ENCODE results near the gene SUPT4H1. TPM values are rescaled to one million over a fixed set of nuclear protein-coding genes. Genes with fewer than 3 reads are reported as not detected.

SUPT4H1 gene
- total RNA-seq, 1 experiment from 2014 or later, result 53.8 TPM

DNA sequence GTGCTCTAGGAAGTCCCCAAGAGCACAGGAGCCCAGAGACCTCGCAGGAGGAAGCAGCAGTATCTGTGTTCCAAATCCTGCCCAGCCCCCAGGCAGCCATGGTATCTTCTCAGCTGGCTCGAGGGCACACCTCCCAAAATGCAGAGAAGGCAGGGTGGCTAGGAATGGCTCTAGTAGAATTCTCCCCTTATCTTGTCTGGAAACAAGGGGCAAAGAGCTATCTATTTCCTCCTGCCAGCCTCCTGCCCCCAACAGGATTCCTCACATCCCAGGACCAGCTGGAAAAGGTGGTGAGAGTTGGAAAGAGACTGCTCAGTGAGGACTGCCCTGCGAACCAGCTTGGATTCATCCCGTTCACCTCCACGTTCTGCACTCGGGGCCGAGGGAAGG lies 14.8 kb downstream of the SUPT4H1 start:
- in situ Hi-C loops (cut with HindIII; ENCODE audit: low pct_unique_long_range_greater_than_20kb, low sequenced_read_pairs), result no loop called here
- no peak for ATAC-seq
- CTCF ChIA-PET, result no interaction called here

GRCh38 chr17:58336456-58337209 lies 15.4 kb downstream of the SUPT4H1 start:
- DNase-seq (ENCODE audit: low read depth, low spot score) (no peak), ATAC-seq (no peak)
- H3K4me1 ChIP-seq (ENCODE audit: control insufficient read depth, insufficient read depth, low read length), result no peaks in the 10 kb centered on the region; the same call in 1 of the 2 replicates
- no peak overlapping the region for H3K27ac ChIP-seq (ENCODE audit: low read length)
- BruUV-seq (replicated peaks), result no TSS peak
- H3K27me3 ChIP-seq (ENCODE audit: control insufficient read depth, insufficient read depth, low read length), result no peaks in the 10 kb centered on the region
- H3K36me3 ChIP-seq (ENCODE audit: control insufficient read depth, insufficient read depth, low read length), result no peaks in the 10 kb centered on the region
- TF ChIP-seq CTCF (IDR thresholded peaks at IDR 0.05), result no peak
- no peak for TF ChIP-seq SIN3A (IDR thresholded peaks at IDR 0.05; ENCODE audit: borderline replicate concordance, insufficient read depth, low read depth, low read length)
- TF ChIP-seq, protein P1, sequence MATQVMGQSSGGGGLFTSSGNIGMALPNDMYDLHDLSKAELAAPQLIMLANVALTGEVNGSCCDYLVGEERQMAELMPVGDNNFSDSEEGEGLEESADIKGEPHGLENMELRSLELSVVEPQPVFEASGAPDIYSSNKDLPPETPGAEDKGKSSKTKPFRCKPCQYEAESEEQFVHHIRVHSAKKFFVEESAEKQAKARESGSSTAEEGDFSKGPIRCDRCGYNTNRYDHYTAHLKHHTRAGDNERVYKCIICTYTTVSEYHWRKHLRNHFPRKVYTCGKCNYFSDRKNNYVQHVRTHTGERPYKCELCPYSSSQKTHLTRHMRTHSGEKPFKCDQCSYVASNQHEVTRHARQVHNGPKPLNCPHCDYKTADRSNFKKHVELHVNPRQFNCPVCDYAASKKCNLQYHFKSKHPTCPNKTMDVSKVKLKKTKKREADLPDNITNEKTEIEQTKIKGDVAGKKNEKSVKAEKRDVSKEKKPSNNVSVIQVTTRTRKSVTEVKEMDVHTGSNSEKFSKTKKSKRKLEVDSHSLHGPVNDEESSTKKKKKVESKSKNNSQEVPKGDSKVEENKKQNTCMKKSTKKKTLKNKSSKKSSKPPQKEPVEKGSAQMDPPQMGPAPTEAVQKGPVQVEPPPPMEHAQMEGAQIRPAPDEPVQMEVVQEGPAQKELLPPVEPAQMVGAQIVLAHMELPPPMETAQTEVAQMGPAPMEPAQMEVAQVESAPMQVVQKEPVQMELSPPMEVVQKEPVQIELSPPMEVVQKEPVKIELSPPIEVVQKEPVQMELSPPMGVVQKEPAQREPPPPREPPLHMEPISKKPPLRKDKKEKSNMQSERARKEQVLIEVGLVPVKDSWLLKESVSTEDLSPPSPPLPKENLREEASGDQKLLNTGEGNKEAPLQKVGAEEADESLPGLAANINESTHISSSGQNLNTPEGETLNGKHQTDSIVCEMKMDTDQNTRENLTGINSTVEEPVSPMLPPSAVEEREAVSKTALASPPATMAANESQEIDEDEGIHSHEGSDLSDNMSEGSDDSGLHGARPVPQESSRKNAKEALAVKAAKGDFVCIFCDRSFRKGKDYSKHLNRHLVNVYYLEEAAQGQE (IDR thresholded peaks at IDR 0.05; ENCODE audit: insufficient read depth in 1 of 2, low read depth in 2 of 2, low read length in 1 of 2), result no peak
- TF ChIP-seq POLR2AphosphoS5 (IDR thresholded peaks at IDR 0.05; ENCODE audit: low read depth, low read length), result no peak
- no peak for TF ChIP-seq TCF7L2 (IDR thresholded peaks at IDR 0.05; ENCODE audit: low read depth, low read length)
- intact Hi-C loops (cut with micrococcal nuclease; ENCODE audit: unreplicated experiment) (no loop called here), in situ Hi-C loops (cut with HindIII; ENCODE audit: low pct_unique_long_range_greater_than_20kb, low sequenced_read_pairs) (no loop called here)
- ChIA-PET POLR2A (no interaction called here), CTCF (interaction anchor here (1.1 kb wide), 1 partner anchor 19 kb away, joined by 3 read pairs; no protein-coding TSS in a partner anchor)
- no peaks in the 10 kb centered on the region for H3K9me3 ChIP-seq (ENCODE audit: control insufficient read depth, insufficient read depth, low read depth, low read length)
- H3K4me3 ChIP-seq (ENCODE audit: low read depth in 2 of 2, low read length in 2 of 2), result no peak overlapping the region

More for the DNA sequence above, 14.8 kb downstream of the SUPT4H1 start:
- Histone ChIP-seq H3K36me3 (ENCODE audit: control insufficient read depth, insufficient read depth, low read length) (no peaks in the 10 kb centered on the region), H3K9me3 (ENCODE audit: control insufficient read depth, insufficient read depth, low read depth, low read length) (no peaks in the 10 kb centered on the region), H3K27ac (ENCODE audit: low read length) (no peak overlapping the region), H3K27me3 (ENCODE audit: control insufficient read depth, insufficient read depth, low read length) (no peaks in the 10 kb centered on the region), H3K4me3 (ENCODE audit: low read depth in 2 of 2, low read length in 2 of 2) (no peak overlapping the region), H3K4me1 (ENCODE audit: control insufficient read depth, insufficient read depth, low read length) (no peaks in the 10 kb centered on the region; the same call in 1 of the 2 replicates)
- BruUV-seq (replicated peaks), result no TSS peak
- POLR2A ChIA-PET, result interaction anchor here (0.5 kb wide), 1 partner anchor 10 kb away, joined by 13 read pairs; no protein-coding TSS in a partner anchor
- intact Hi-C loops (cut with micrococcal nuclease; ENCODE audit: unreplicated experiment), result no loop called here
- no peak for DNase-seq (ENCODE audit: low read depth, low spot score)
- TF ChIP-seq POLR2AphosphoS5 (IDR thresholded peaks at IDR 0.05; ENCODE audit: low read depth, low read length), result no peak
- TF ChIP-seq CTCF (IDR thresholded peaks at IDR 0.05), result no peak
- no peak for TF ChIP-seq TCF7L2 (IDR thresholded peaks at IDR 0.05; ENCODE audit: low read depth, low read length)
- no peak for TF ChIP-seq SIN3A (IDR thresholded peaks at IDR 0.05; ENCODE audit: borderline replicate concordance, insufficient read depth, low read depth, low read length)
- TF ChIP-seq, protein P1 (IDR thresholded peaks at IDR 0.05; ENCODE audit: insufficient read depth in 1 of 2, low read depth in 2 of 2, low read length in 1 of 2), result no peak

All from Panc1 (cell line).